SK-N-SH (cell line): ENCODE measurements around the gene LMF1. TPM values are rescaled to one million over a fixed set of nuclear protein-coding genes. Genes with fewer than 3 reads are reported as not detected.

Source experiments
- CTCF ChIA-PET: fragments of 300-600, 350-600 bp; formaldehyde crosslinking; extraction: SDS; loops from one replicate; lab custom pipeline; 2021; lab: Yijun Ruan, JAX
- POLR2A ChIA-PET: fragments of 350-600 bp; sonication (Branson Sonifier 250); formaldehyde crosslinking; extraction: SDS; loops from one replicate; lab custom pipeline; 2020; ENCODE audit warnings: antibody characterized with exemption, inconsistent platforms; lab: Yijun Ruan, JAX
- DNase-seq: peaks from one replicate; pipeline ENCODE4 v3.0.0; 2012
- H2AFZ ChIP-seq: fragments of 200-600 bp; sonication (generic); 2 replicates; pipeline ENCODE4 v1.8.1; 2016; ENCODE audit warnings: antibody characterized with exemption, mild to moderate bottlenecking, low read depth
- H3F3A ChIP-seq: fragments of 200-600 bp; sonication (generic); replicated peaks from 2 replicates; pipeline ENCODE3; 2016; ENCODE audit warnings: antibody characterized with exemption, mild to moderate bottlenecking; ENCODE audit not compliant: insufficient read depth
- H3K27ac ChIP-seq, 2 experiments: fragments of 200-500 bp in 1 of 2; fragments of 200-600 bp in 1 of 2; sonication (Bioruptor generic) in 1 of 2; sonication (generic), shearing (Covaris generic) in 1 of 2; 2 replicates each; pipeline versions ENCODE4 v1.5.1 to v1.6.1; 2014 to 2016; ENCODE audit warnings: low read depth in 2 of 2, inconsistent platforms in 1 of 2, low read length in 1 of 2, mild to moderate bottlenecking in 1 of 2, mixed read lengths in 1 of 2
- H3K27me3 ChIP-seq: fragments of 200-600 bp; sonication (generic), shearing (Covaris generic); 2 replicates; pipeline ENCODE4 v1.6.1; 2016; ENCODE audit warnings: mixed run types; ENCODE audit not compliant: insufficient read depth
- H3K36me3 ChIP-seq, 2 experiments: fragments of 200-500 bp in 1 of 2; fragments of 200-600 bp in 1 of 2; sonication (Bioruptor generic) in 1 of 2; sonication (generic) in 1 of 2; replicated peaks in 1 of 2; 2 replicates each; pipeline versions ENCODE3 to v1.5.1; 2014 to 2016; ENCODE audit warnings: low read length in 1 of 2, mild to moderate bottlenecking in 1 of 2; ENCODE audit not compliant: insufficient read depth in 2 of 2, control insufficient read depth in 1 of 2
- H3K4me1 ChIP-seq, 2 experiments: fragments of 200-500 bp in 1 of 2; fragments of 200-600 bp in 1 of 2; sonication (Bioruptor generic) in 1 of 2; sonication (generic), shearing (Covaris generic) in 1 of 2; 2 replicates each; pipeline versions ENCODE4 v1.5.1 to v1.6.1; 2014 to 2016; ENCODE audit warnings: low read depth in 1 of 2, low read length in 1 of 2, mixed run types in 1 of 2; ENCODE audit not compliant: insufficient read depth in 2 of 2, control insufficient read depth in 1 of 2
- H3K4me2 ChIP-seq: fragments of 200-600 bp; sonication (generic), shearing (Covaris generic); 2 replicates; pipeline ENCODE4 v1.6.1; 2017; ENCODE audit warnings: mixed run types
- H3K4me3 ChIP-seq, 2 experiments: fragments of 200-500 bp in 1 of 2; fragments of 200-600 bp in 1 of 2; sonication (Bioruptor generic) in 1 of 2; sonication (generic), shearing (Covaris generic) in 1 of 2; 2 replicates each; pipeline versions ENCODE4 v1.5.1 to v1.8.1; 2014 to 2016; ENCODE audit warnings: low read depth in 2 of 2, inconsistent platforms in 1 of 2, low read length in 1 of 2, mild to moderate bottlenecking in 1 of 2, mixed read lengths in 1 of 2, moderate library complexity in 1 of 2
- H3K79me2 ChIP-seq: fragments of 200-600 bp; sonication (generic); 2 replicates; pipeline ENCODE4 v1.8.1; 2017; ENCODE audit warnings: mild to moderate bottlenecking; ENCODE audit not compliant: insufficient read depth
- H3K9ac ChIP-seq: fragments of 200-600 bp; sonication (generic); 2 replicates; pipeline ENCODE4 v1.6.1; 2017; ENCODE audit warnings: mixed run types
- H3K9me2 ChIP-seq: fragments of 200-600 bp; sonication (generic); 2 replicates; pipeline ENCODE4 v1.6.1; 2017; ENCODE audit warnings: mixed run types
- H3K9me3 ChIP-seq: fragments of 200-600 bp; sonication (generic); 2 replicates; pipeline ENCODE4 v1.6.1; 2017; ENCODE audit warnings: mixed run types, mild to moderate bottlenecking, moderate library complexity
- H4K20me1 ChIP-seq: fragments of 200-600 bp; sonication (generic); 2 replicates; pipeline ENCODE4 v1.6.1; 2017; ENCODE audit warnings: mild to moderate bottlenecking, mixed run types; ENCODE audit not compliant: insufficient read depth
- CTCF ChIP-seq: fragments of 200-600 bp; sonication (generic); IDR thresholded peaks from 2 replicates; pipeline ENCODE4 v1.6.1; 2017; ENCODE audit warnings: antibody characterized with exemption, mild to moderate bottlenecking, moderate library complexity
- ELF1 ChIP-seq: IDR thresholded peaks from 2 replicates; pipeline ENCODE4 v1.4.0; 2012
- EZH2phosphoT487 ChIP-seq: fragments of 200-600 bp; sonication (generic); IDR thresholded peaks from 2 replicates; pipeline ENCODE4 v1.6.1; 2017; ENCODE audit warnings: low read depth, mixed run types, mild to moderate bottlenecking, antibody characterized with exemption, moderate library complexity, borderline replicate concordance
- IRF3 ChIP-seq: fragments of 150-350 bp; IDR thresholded peaks from 2 replicates; pipeline ENCODE4 v1.6.1; 2016; ENCODE audit warnings: mild to moderate bottlenecking, low read depth, low read length
- MEF2A ChIP-seq: IDR thresholded peaks from 2 replicates; pipeline ENCODE4 v1.4.0; 2012; ENCODE audit warnings: low read depth, borderline replicate concordance
- MXI1 ChIP-seq: IDR thresholded peaks from 2 replicates; pipeline ENCODE4 v1.6.1; 2012; ENCODE audit warnings: mild to moderate bottlenecking, low read depth, low read length, improper control_type of control experiment
- NRF1 ChIP-seq: IDR thresholded peaks from 2 replicates; pipeline ENCODE4 v1.6.1; 2012; ENCODE audit warnings: low read depth, mild to moderate bottlenecking, low read length
- RFX5 ChIP-seq: IDR thresholded peaks from 2 replicates; pipeline ENCODE4 v1.6.1; 2012; ENCODE audit warnings: mild to moderate bottlenecking, improper control_type of control experiment, low read length
- RXRA ChIP-seq: IDR thresholded peaks from 2 replicates; pipeline ENCODE4 v1.4.0; 2012; ENCODE audit warnings: low read depth, mild to moderate bottlenecking, borderline replicate concordance
- SIN3A ChIP-seq: IDR thresholded peaks from 2 replicates; pipeline ENCODE4 v1.6.1; 2012; ENCODE audit warnings: low read depth, mild to moderate bottlenecking, low read length, moderate library complexity, borderline replicate concordance
- TAF1 ChIP-seq: IDR thresholded peaks from 2 replicates; pipeline ENCODE4 v1.6.1; 2012; ENCODE audit warnings: low read depth, mild to moderate bottlenecking, low read length, moderate library complexity, borderline replicate concordance
- USF2 ChIP-seq: fragments of 150-350 bp; IDR thresholded peaks from 2 replicates; pipeline ENCODE4 v1.6.1; 2017; ENCODE audit warnings: antibody characterized with exemption, low read length, low read depth, borderline replicate concordance
- ZBTB33 ChIP-seq: IDR thresholded peaks from 2 replicates; pipeline ENCODE4 v1.4.0; 2012; ENCODE audit warnings: low read depth, borderline replicate concordance
- WGBS: methylation state at CpG from one replicate; pipeline ENCODE4 v1.1.6; 2017; ENCODE audit warnings: low lambda C conversion rate; 5-methylcytosine and 5-hydroxymethylcytosine counted together
- polyA plus RNA-seq, 3 experiments: library from polyadenylated mRNA; depleted of rRNA; stranded (reverse); fragments of >200 nt; gene quantifications; 2 replicates each; pipeline ENCODE4 v1.2.3, GENCODE V29; 2012
- TF ChIP-seq, protein P1 (sequence below): IDR thresholded peaks from 2 replicates; pipeline ENCODE4 v1.4.0; 2012; ENCODE audit warnings: low read depth, borderline replicate concordance
- TF ChIP-seq, protein P2 (sequence below): IDR thresholded peaks from 2 replicates; pipeline ENCODE4 v1.6.1; 2012; ENCODE audit warnings: mild to moderate bottlenecking, low read depth, low read length, moderate library complexity

The LMF1 gene
- polyA plus RNA-seq, 1 of the 3 experiments (the other 2 are of a cell fraction) = 5.7 TPM

DNA sequence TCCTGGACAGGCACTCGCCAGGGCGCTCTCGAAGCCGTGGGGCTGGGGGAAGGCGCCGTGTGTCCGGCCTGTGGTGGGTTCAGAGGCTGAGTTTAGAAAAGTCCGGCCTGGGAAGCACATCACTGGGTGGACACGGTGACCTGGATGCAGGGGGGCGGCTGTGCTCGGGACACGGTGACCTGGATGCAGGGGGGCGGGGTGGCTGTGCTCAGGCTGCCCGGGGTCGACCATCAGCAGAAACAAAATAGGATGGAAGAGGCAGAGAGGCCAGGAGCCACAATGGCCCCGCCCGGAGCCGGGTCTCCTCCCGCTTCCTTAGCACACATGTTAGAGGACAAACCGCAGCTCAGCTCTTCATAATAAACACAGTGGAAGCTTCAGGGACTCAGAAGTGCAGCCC is 127.0 kb downstream of the LMF1 start:
- Histone ChIP-seq H3K4me3 (no peak overlapping the region), H3K4me2 (no peak overlapping the region), H3K36me3 (no peaks in the 10 kb centered on the region), H3K79me2 (no peaks in the 10 kb centered on the region), H3K4me1 (no peaks in the 10 kb centered on the region), H2AFZ (no peak overlapping the region), H3K27me3 (peaks cover 71% of the 10 kb centered on the region), H3K27ac (no peak overlapping the region), H3F3A (no peaks in the 10 kb centered on the region), H4K20me1 (no peaks in the 10 kb centered on the region), H3K9ac (no peak overlapping the region), H3K9me2 (no peaks in the 10 kb centered on the region), H3K9me3 (no peaks in the 10 kb centered on the region)
- ChIA-PET POLR2A (no interaction called here), CTCF (no interaction called here)
- 39% methylated on average over 20 of the region's 20 CpGs for WGBS
- DNase-seq = no peak
- TF ChIP-seq, protein P1, sequence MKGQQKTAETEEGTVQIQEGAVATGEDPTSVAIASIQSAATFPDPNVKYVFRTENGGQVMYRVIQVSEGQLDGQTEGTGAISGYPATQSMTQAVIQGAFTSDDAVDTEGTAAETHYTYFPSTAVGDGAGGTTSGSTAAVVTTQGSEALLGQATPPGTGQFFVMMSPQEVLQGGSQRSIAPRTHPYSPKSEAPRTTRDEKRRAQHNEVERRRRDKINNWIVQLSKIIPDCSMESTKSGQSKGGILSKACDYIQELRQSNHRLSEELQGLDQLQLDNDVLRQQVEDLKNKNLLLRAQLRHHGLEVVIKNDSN = no peak
- TF ChIP-seq TAF1 = no peak
- TF ChIP-seq CTCF = no peak
- no peak for TF ChIP-seq NRF1
- no peak for TF ChIP-seq ELF1
- TF ChIP-seq ZBTB33 = no peak

GRCh38 chr16:842711-843560 is 127.8 kb downstream of the LMF1 start:
- H2AFZ ChIP-seq = no peak overlapping the region
- H3K4me3 ChIP-seq = no peak overlapping the region
- 14% methylated on average over 16 of the region's 33 CpGs for WGBS
- no peaks in the 10 kb centered on the region for H3K79me2 ChIP-seq
- no peaks in the 10 kb centered on the region for H4K20me1 ChIP-seq
- H3K27ac ChIP-seq = no peak overlapping the region
- POLR2A ChIA-PET = no interaction called here
- H3K9me3 ChIP-seq = no peaks in the 10 kb centered on the region
- H3K27me3 ChIP-seq = peaks cover 76% of the 10 kb centered on the region
- no peaks in the 10 kb centered on the region for H3F3A ChIP-seq
- no peaks in the 10 kb centered on the region for H3K9me2 ChIP-seq
- DNase-seq = no peak
- CTCF ChIA-PET = no interaction called here
- no peaks in the 10 kb centered on the region for H3K36me3 ChIP-seq
- H3K4me2 ChIP-seq = no peak overlapping the region
- H3K9ac ChIP-seq = no peak overlapping the region
- H3K4me1 ChIP-seq = no peaks in the 10 kb centered on the region
- no peak for TF ChIP-seq EZH2phosphoT487
- no peak for TF ChIP-seq RXRA
- no peak for TF ChIP-seq MEF2A
- no peak for TF ChIP-seq SIN3A
- no peak for TF ChIP-seq RFX5
- TF ChIP-seq USF2 = no peak
- TF ChIP-seq MXI1 = no peak
- TF ChIP-seq, protein P2, sequence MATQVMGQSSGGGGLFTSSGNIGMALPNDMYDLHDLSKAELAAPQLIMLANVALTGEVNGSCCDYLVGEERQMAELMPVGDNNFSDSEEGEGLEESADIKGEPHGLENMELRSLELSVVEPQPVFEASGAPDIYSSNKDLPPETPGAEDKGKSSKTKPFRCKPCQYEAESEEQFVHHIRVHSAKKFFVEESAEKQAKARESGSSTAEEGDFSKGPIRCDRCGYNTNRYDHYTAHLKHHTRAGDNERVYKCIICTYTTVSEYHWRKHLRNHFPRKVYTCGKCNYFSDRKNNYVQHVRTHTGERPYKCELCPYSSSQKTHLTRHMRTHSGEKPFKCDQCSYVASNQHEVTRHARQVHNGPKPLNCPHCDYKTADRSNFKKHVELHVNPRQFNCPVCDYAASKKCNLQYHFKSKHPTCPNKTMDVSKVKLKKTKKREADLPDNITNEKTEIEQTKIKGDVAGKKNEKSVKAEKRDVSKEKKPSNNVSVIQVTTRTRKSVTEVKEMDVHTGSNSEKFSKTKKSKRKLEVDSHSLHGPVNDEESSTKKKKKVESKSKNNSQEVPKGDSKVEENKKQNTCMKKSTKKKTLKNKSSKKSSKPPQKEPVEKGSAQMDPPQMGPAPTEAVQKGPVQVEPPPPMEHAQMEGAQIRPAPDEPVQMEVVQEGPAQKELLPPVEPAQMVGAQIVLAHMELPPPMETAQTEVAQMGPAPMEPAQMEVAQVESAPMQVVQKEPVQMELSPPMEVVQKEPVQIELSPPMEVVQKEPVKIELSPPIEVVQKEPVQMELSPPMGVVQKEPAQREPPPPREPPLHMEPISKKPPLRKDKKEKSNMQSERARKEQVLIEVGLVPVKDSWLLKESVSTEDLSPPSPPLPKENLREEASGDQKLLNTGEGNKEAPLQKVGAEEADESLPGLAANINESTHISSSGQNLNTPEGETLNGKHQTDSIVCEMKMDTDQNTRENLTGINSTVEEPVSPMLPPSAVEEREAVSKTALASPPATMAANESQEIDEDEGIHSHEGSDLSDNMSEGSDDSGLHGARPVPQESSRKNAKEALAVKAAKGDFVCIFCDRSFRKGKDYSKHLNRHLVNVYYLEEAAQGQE = no peak
- no peak for TF ChIP-seq IRF3
